Cardiac fibroblast (primary cell): Measurements from ENCODE around the gene GHDC.
"Not testable (repeated sequence)": the region's sequence is repeated elsewhere in the genome, so short reads cannot be mapped to it uniquely, and the experiment has no call there.

Source experiments
- DNase-seq, 2 donors: peaks; one replicate each; pipeline versions ENCODE4 v3.0.0 to v3.0.0-alpha.2; 2010; ENCODE audit warnings: low read depth in 2 of 2
- H3K4me3 ChIP-seq, 2 donors: replicated peaks in 1 of 2; 1 replicate in 1 of 2; 2 replicates in 1 of 2; pipeline ENCODE4 v1.5.1; 2011; ENCODE audit warnings: low read depth in 2 of 2, low read length in 2 of 2, mild to moderate bottlenecking in 2 of 2, moderate library complexity in 1 of 2
- TF ChIP-seq, protein P1 (sequence below): IDR thresholded peaks from one replicate; pipeline ENCODE4 v1.5.1; 2011; ENCODE audit warnings: low read depth, mild to moderate bottlenecking, low read length, inconsistent platforms

Gene GHDC, protein sequence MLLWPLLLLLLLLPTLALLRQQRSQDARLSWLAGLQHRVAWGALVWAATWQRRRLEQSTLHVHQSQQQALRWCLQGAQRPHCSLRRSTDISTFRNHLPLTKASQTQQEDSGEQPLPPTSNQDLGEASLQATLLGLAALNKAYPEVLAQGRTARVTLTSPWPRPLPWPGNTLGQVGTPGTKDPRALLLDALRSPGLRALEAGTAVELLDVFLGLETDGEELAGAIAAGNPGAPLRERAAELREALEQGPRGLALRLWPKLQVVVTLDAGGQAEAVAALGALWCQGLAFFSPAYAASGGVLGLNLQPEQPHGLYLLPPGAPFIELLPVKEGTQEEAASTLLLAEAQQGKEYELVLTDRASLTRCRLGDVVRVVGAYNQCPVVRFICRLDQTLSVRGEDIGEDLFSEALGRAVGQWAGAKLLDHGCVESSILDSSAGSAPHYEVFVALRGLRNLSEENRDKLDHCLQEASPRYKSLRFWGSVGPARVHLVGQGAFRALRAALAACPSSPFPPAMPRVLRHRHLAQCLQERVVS

DNA sequence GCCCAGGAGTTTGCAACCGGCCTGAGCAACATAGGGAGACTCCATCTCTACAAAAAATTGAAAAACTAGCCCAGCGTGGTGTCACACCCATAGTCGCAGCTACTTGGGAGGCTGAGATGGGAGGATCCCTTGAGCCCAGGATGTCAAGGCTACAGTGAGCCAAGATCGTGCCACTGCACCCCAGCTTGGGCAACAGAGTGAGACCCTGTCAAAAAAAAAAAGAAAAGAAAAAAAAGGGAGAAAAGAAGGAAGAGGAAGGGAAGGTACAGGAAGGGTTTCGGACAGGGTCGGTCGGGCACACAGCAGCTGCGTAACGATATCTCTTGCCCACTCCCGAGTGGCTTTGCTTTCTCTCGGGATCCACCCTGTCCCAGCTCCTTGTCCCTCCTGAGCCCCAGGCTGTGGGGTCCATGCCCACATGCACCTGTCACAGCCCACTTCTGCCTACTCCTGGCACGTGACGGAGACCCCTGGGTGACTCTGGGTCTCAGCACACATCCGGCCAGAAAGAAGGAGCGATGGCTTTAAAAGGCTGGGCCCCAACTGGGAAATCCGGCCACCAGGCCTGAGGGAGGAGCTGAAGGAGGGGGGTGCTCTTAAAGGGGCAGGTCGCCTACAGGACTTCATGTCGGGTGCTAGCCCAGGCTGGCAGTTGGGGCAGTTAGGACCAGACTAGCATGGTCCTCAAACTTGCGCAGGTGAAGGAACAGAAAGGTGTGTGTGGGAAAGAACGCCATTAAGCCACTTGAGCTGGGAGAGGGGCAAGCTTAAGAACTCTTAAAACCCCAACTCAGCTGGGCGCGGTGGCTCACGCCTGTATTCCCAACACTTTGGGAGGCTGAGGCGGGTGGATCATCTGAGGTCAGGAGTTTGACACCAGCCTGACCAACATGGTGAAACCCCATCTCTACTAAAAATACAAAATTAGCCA, at the start of gene GHDC:
Gene GHDC (minus strand): TSS at position 526 of the 931 bp plus-strand sequence. CDS start 913 bp downstream, outside the sequence.
- TF ChIP-seq, protein P1, sequence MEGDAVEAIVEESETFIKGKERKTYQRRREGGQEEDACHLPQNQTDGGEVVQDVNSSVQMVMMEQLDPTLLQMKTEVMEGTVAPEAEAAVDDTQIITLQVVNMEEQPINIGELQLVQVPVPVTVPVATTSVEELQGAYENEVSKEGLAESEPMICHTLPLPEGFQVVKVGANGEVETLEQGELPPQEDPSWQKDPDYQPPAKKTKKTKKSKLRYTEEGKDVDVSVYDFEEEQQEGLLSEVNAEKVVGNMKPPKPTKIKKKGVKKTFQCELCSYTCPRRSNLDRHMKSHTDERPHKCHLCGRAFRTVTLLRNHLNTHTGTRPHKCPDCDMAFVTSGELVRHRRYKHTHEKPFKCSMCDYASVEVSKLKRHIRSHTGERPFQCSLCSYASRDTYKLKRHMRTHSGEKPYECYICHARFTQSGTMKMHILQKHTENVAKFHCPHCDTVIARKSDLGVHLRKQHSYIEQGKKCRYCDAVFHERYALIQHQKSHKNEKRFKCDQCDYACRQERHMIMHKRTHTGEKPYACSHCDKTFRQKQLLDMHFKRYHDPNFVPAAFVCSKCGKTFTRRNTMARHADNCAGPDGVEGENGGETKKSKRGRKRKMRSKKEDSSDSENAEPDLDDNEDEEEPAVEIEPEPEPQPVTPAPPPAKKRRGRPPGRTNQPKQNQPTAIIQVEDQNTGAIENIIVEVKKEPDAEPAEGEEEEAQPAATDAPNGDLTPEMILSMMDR, result no peak
- H3K4me3 ChIP-seq, result peak within 1 kb of the TSS; percentile 54 to 75
- DNase-seq, result peak; percentile 77 to 79

GRCh38 chr17:42243493-42243982, 49.2 kb upstream of the GHDC start:
- no peak for DNase-seq
- no peak overlapping the region for H3K4me3 ChIP-seq
- TF ChIP-seq, protein P1, result no peak

- TF ChIP-seq, protein P1, result no peak
- no peak overlapping the region for H3K4me3 ChIP-seq
- DNase-seq, result no peak
Observed at GRCh38 chr17:42241871-42242270, 47.6 kb upstream of the GHDC start.

GRCh38 chr17:42240863-42241262, 46.6 kb upstream of the GHDC start:
- DNase-seq, result peak in 1 of 2 donors; percentile 36
- H3K4me3 ChIP-seq, result not testable (repeated sequence)

GRCh38 chr17:42240201-42240600, 45.9 kb upstream of the GHDC start:
- DNase-seq, result peak; percentile 32 to 68
- H3K4me3 ChIP-seq, result no peak overlapping the region
- TF ChIP-seq, protein P1, result no peak

DNA sequence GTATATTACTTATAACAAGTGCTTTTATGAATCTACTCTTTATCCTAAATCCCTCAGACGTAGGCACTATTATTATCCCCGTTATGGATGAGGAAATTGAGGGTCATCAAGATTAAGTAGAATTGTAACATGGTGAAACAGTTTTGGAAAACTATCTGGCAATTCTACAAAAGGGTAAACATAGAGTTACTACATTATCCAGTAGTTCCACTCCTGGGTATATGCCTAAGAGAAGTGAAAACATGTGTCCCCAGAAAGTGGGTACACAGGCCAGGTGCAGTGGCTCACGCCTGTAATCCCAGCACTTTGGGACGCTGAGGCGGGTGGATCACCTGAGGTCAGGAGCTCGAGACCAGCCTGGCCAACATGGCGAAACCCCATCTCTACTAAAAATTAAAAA, 45.3 kb upstream of the GHDC start:
- DNase-seq, H3K4me3 ChIP-seq: not testable (repeated sequence)

DNA sequence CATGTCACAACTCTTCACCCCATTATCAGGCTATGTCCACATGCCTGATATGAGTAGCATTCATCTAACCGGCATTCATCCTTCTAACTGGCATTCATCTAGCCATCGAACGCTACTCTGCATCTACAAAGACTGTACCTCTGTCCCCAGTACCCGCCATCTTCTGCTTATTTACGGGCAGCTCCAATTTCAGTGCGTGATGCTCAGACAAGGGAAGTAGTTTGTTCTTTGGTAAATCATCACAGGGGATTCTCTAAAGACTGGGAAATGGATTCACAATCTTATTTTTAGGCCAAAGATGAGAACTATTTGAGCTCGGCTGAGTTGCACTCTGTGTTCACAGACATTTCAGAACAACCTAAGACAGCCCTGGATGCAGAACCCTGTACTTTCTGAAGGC, 42.5 kb upstream of the GHDC start:
- no peak overlapping the region for H3K4me3 ChIP-seq
- TF ChIP-seq, protein P1, result no peak
- no peak for DNase-seq
